ENCODE data around the gene TSFM. TPM values are rescaled to one million over a fixed set of nuclear protein-coding genes. Genes with fewer than 3 reads are reported as not detected.
"Not testable (repeated sequence)": the region's sequence is repeated elsewhere in the genome, so short reads cannot be mapped to it uniquely, and the experiment has no call there.

Gene TSFM
- total RNA-seq, 1 donor from 2014 or later = 25.8 TPM

GRCh38 chr12:57815177-57816000 is 32.8 kb downstream of the TSFM start:
- H3K36me3 Mint-ChIP-seq (ENCODE audit: low read depth, unreplicated experiment) = peaks cover 30% of the 10 kb centered on the region
- peaks cover 14% of the 10 kb centered on the region for H3K27me3 Mint-ChIP-seq (ENCODE audit: unreplicated experiment)
- no peaks in the 10 kb centered on the region for H3K9me3 Mint-ChIP-seq (ENCODE audit: unreplicated experiment)
- TF ChIP-seq CTCF (IDR thresholded peaks at IDR 0.05; ENCODE audit: unreplicated experiment) = no peak
- H3K4me1 Mint-ChIP-seq (ENCODE audit: unreplicated experiment) = peaks cover 15% of the 10 kb centered on the region
- DNase-seq (ENCODE audit: low spot score) = no peak
- no peak overlapping the region for H3K27ac Mint-ChIP-seq (ENCODE audit: unreplicated experiment)
- no peak overlapping the region for H3K4me3 Mint-ChIP-seq (ENCODE audit: unreplicated experiment)

- Mint-ChIP-seq H3K4me1 (ENCODE audit: unreplicated experiment) (peaks cover 15% of the 10 kb centered on the region), H3K4me3 (ENCODE audit: unreplicated experiment) (no peak overlapping the region), H3K36me3 (ENCODE audit: low read depth, unreplicated experiment) (peaks cover 32% of the 10 kb centered on the region), H3K27me3 (ENCODE audit: unreplicated experiment) (peaks cover 14% of the 10 kb centered on the region), H3K9me3 (ENCODE audit: unreplicated experiment) (no peaks in the 10 kb centered on the region), H3K27ac (ENCODE audit: unreplicated experiment) (no peak overlapping the region)
- DNase-seq (ENCODE audit: low spot score) = no peak
- no peak for TF ChIP-seq CTCF (IDR thresholded peaks at IDR 0.05; ENCODE audit: unreplicated experiment)
Observed at GRCh38 chr12:57816001-57816854, 33.6 kb downstream of the TSFM start.

GRCh38 chr12:57816855-57817151 is 34.2 kb downstream of the TSFM start:
- Mint-ChIP-seq H3K4me1 (ENCODE audit: unreplicated experiment) (peaks cover 19% of the 10 kb centered on the region), H3K27me3 (ENCODE audit: unreplicated experiment) (peaks cover 14% of the 10 kb centered on the region), H3K4me3 (ENCODE audit: unreplicated experiment) (no peak overlapping the region), H3K9me3 (ENCODE audit: unreplicated experiment) (no peaks in the 10 kb centered on the region), H3K27ac (ENCODE audit: unreplicated experiment) (no peak overlapping the region), H3K36me3 (ENCODE audit: low read depth, unreplicated experiment) (peaks cover 32% of the 10 kb centered on the region)
- DNase-seq (ENCODE audit: low spot score) = no peak
- no peak for TF ChIP-seq CTCF (IDR thresholded peaks at IDR 0.05; ENCODE audit: unreplicated experiment)

GRCh38 chr12:57817261-57817989 is 34.8 kb downstream of the TSFM start:
- Mint-ChIP-seq H3K4me1 (ENCODE audit: unreplicated experiment) (peaks cover 22% of the 10 kb centered on the region), H3K27me3 (ENCODE audit: unreplicated experiment) (peaks cover 14% of the 10 kb centered on the region), H3K36me3 (ENCODE audit: low read depth, unreplicated experiment) (peaks cover 32% of the 10 kb centered on the region), H3K4me3 (ENCODE audit: unreplicated experiment) (no peak overlapping the region), H3K27ac (ENCODE audit: unreplicated experiment) (no peak overlapping the region), H3K9me3 (ENCODE audit: unreplicated experiment) (no peaks in the 10 kb centered on the region)
- TF ChIP-seq CTCF (IDR thresholded peaks at IDR 0.05; ENCODE audit: unreplicated experiment) = no peak
- no peak for DNase-seq (ENCODE audit: low spot score)

GRCh38 chr12:57817990-57818331 is 35.4 kb downstream of the TSFM start:
- DNase-seq (ENCODE audit: low spot score); H3K9me3 Mint-ChIP-seq (ENCODE audit: unreplicated experiment); H3K4me3 Mint-ChIP-seq (ENCODE audit: unreplicated experiment); H3K27ac Mint-ChIP-seq (ENCODE audit: unreplicated experiment): not testable (repeated sequence)
- Mint-ChIP-seq H3K27me3 (ENCODE audit: unreplicated experiment) (peaks cover 11% of the 10 kb centered on the region), H3K36me3 (ENCODE audit: low read depth, unreplicated experiment) (peaks cover 34% of the 10 kb centered on the region), H3K4me1 (ENCODE audit: unreplicated experiment) (peaks cover 28% of the 10 kb centered on the region)

GRCh38 chr12:57820119-57820518 is 37.5 kb downstream of the TSFM start:
- H3K27me3 Mint-ChIP-seq (ENCODE audit: unreplicated experiment) = peaks cover 20% of the 10 kb centered on the region
- H3K27ac Mint-ChIP-seq (ENCODE audit: unreplicated experiment); H3K4me3 Mint-ChIP-seq (ENCODE audit: unreplicated experiment); H3K9me3 Mint-ChIP-seq (ENCODE audit: unreplicated experiment); DNase-seq (ENCODE audit: low spot score): not testable (repeated sequence)
- H3K36me3 Mint-ChIP-seq (ENCODE audit: low read depth, unreplicated experiment) = peaks cover 44% of the 10 kb centered on the region
- peaks cover 41% of the 10 kb centered on the region for H3K4me1 Mint-ChIP-seq (ENCODE audit: unreplicated experiment)

- not testable (repeated sequence) for H3K4me3 Mint-ChIP-seq (ENCODE audit: unreplicated experiment); H3K27ac Mint-ChIP-seq (ENCODE audit: unreplicated experiment); DNase-seq (ENCODE audit: low spot score); H3K9me3 Mint-ChIP-seq (ENCODE audit: unreplicated experiment)
- H3K27me3 Mint-ChIP-seq (ENCODE audit: unreplicated experiment) = peaks cover 20% of the 10 kb centered on the region
- H3K36me3 Mint-ChIP-seq (ENCODE audit: low read depth, unreplicated experiment) = peaks cover 52% of the 10 kb centered on the region
- H3K4me1 Mint-ChIP-seq (ENCODE audit: unreplicated experiment) = peaks cover 44% of the 10 kb centered on the region
Observed at GRCh38 chr12:57821015-57821414, 38.4 kb downstream of the TSFM start.
